Stimulated activated CD8-positive, alpha-beta memory T cell treated with anti-CD3 and anti-CD28 coated beads, Interleukin-2, amount 100 ng/mL, for 1 hour (primary cell): ENCODE results near the gene DPF3.

Experiments
- DNase-seq, 2 donors: peaks; one replicate each; pipeline ENCODE4 v3.0.0-alpha.2; 2020; ENCODE audit warnings: low read depth in 2 of 2

Gene DPF3

GRCh38 chr14:72616811-72617210 lies 277.1 kb downstream of the DPF3 start:
- no peak for DNase-seq

GRCh38 chr14:72616294-72616693 lies 277.6 kb downstream of the DPF3 start:
- no peak for DNase-seq

GRCh38 chr14:72615451-72616121 lies 278.3 kb downstream of the DPF3 start:
- DNase-seq = no peak

- DNase-seq = no peak
These were observed 278.9 kb downstream of the DPF3 start for GRCh38 chr14:72614891-72615415.

DNA sequence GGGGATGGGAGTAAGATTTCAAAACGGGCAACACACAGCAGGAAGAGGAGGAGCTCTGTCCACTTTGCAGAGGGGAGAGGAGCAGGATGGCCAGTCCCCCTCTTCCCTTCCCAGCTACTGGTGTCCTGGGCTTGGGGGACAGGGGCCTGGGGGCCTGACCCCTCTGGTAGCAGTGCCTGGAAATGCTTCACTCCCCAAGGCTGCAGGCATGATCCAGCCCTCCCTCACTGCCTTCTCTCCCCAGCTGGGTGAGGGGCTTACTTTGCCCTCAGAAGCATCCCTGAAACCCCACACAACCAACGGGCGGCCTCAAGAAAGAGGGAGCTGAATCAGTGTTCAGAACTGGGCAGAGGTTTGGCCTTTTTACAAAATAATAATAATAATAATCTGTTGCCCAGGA lies 279.5 kb downstream of the DPF3 start:
- no peak for DNase-seq

DNA sequence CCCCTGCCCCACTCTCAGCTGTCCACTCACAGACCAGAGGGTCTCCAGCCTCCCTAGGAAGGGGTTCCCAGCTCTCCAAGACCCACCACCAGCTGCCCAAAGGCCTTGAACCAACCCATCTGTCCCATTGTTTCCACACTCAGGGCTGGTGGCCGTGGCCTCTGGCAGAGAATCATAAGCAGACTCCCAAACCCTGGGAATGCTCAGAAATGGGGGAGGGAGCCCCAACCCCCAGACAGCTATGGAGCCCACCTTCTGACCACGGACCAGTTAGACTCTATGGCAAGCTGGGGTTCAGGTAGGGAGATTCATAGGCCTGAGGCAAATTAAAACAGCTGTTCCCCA lies 280.0 kb downstream of the DPF3 start:
- no peak for DNase-seq

- DNase-seq = no peak
These were observed 280.5 kb downstream of the DPF3 start for GRCh38 chr14:72613231-72613974.

DNA sequence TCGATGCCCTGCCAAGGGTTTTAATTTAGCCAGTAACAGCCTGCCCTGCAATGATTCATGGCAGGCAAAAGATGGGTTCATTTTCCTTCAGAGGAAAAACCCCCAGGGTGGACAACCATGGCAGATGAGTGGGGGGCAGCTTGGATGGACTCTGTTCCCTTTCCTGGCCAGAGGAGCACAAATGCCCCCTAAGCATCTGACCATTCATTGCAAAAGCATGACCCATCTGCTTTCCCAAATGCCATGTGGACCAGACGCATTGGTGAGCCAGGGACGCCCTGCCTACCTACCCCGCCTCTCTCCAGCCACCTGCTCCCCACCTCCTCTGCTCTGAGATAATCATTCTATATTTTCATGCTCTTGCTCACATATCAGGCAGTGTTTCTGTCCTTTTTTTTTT lies 281.9 kb downstream of the DPF3 start:
- no peak for DNase-seq

DNA sequence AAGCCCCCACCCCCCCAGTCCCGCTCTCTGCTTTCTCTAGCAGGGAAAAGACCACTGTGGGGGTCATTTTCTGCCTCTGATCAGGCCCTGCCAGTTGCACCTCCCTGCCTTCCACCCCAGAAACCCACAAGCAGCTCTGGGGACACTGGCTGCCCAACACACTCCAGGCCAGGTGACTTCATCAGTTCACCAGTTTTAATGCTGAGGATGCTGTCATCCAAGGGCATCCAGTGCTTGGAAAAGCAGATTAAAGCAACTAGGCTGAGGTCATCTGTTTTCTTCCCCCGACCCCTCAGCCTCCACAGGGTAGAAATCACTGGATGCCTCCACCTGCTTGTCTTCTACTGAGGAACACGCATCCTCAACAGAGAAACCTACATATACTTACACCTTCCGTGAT lies 282.4 kb downstream of the DPF3 start:
- no peak for DNase-seq

- no peak for DNase-seq
These were observed 283.1 kb downstream of the DPF3 start for GRCh38 chr14:72610831-72611200.

DNA sequence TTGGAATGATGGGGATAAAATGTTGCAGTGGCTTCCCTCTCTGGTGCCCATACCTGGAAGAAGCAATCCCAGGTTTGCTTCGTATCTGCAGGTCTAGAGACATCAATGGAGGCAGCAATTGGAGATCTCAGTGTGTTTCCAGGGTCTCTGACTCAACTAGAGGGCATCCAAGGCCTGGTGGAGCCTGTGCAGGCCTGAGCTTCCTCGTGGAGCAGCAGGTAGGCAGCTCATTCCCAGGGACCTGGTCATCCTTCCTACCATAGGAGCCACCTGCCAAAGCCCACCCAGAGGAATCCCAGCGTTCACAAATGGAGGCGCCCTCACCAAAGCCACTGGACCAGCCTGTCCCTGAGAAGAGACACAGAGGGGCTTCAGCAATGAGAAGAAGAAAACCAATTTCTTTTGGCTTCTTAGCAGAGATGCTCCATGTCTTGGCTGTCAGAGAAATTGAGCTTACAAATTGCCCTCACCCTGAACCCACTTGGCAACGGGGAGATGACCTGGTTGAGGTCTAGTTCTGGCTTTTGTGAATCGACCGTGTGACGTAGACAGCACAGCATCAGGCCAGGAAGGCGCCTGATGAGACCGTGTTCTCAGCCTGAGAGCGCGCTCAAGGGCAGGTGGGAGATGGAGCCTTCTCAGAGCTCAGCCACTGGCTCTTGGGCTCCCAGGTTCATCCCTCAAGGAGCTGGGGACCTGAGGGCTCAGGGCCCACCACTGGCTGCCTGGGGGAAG lies 283.6 kb downstream of the DPF3 start:
- no peak for DNase-seq

- no peak for DNase-seq
These were observed 284.5 kb downstream of the DPF3 start for GRCh38 chr14:72609205-72609916.

DNA sequence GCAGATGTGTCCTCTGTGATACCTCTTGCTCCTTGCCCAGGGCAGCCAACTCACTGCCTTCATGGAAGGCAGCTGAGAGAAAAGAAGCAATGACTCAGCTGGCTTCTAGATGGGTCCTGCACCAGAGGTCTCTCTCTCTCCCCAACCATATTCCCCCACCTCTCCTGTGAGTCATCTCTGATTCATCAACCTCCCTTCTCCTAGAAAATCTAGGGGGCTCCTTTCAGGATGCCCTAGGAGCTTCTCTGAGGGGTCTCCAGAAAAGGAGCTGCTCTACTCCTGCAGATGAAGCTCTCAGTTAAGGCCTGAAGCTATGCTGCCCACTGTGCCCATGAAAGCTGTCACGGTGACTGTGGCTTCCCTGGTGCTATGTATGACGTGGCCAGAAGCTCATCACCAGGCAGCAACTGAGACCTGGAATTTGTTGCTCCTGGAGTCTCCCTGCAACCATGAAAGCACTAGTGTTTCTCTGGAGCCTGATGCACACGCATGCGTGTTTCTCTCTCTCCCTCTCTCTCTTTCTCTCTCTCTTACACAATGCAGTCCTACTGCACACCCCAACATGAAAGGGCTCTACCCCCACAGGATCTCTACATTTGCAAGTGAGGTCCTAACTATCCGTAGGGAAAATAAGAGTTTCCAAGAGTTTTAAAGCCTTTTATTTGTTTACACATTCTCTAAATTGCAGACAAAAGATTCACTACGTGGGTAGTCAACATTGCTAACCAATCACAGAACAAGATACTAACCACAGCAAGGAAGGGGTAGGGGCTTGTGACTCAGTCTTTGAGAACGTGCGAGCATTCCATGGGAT lies 285.3 kb downstream of the DPF3 start:
- no peak for DNase-seq

DNA sequence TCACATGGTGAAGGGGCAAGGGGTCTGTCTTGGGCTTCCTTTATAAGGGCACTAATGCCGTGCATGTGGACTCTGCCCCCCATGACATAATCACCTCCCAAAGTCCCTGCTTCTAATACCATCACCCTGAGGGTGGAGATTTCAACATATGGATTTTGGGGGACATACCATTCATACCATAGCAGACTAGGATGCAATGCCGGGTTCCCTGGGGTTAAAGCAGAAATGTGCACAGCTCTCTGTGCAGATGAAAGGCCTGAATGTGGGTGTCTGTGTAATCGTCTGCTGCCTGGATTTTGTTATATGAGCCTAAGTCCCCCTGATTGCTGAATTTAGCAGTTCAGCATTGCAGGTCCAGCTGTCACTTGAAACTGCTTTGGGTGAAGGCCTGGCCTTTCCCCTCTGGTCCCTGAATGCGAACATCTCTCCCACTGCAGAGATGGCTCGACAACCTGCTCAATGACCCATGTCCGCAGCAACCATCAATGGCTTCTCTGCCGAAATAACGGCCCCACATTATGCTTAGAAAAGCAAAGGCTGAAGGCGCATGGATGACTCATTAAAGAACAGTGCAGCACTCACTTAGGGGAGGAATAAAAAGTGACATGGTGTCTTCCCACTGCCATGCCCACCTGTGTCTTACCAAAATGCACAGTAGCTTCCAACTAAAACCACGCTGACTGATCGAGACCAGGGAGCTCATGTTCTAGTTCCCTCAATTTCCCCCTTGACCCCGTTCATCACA lies 286.3 kb downstream of the DPF3 start:
- no peak for DNase-seq

- DNase-seq = no peak
These were observed 287.0 kb downstream of the DPF3 start for GRCh38 chr14:72606879-72607278.

GRCh38 chr14:72605921-72606220 lies 288.0 kb downstream of the DPF3 start:
- DNase-seq = no peak

DNA sequence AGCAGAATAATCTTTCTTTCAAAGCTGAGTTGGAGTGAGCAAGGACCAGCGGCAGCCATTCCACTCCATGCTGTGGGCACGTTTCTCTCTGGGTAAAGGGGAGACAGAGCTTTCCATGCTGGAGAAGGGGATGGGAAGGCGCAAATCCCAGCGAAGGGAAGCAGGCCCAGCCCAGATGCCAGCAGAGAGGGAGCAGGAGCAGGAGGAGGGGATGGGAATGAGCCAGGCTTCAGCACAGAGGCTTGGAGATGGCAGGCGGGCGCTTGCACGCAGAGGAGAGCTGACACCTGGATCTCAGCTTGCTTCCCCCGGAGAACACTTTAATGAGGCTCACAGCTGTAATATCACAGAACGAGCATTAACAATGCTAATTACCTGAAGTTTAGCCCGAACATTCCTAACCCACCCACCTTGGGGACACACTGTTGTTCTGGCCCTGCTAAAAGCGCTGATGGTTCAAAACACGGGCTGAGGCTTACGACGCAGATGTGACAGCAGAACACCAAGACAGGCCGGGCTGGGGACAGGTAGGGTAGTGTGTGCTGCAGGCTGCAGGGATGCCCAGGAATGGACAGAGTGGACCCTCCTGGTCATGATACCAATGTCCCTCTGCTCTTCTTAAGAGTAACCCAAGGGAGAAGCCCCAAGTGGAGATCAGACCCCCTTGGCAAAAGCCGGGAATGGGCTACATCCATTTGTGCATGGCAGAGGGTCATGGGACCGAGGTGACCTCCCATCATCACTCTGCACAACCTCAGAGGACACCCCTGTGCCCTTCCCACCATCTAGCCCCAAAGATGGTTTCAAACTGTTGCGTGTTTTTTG lies 288.6 kb downstream of the DPF3 start:
- no peak for DNase-seq

DNA sequence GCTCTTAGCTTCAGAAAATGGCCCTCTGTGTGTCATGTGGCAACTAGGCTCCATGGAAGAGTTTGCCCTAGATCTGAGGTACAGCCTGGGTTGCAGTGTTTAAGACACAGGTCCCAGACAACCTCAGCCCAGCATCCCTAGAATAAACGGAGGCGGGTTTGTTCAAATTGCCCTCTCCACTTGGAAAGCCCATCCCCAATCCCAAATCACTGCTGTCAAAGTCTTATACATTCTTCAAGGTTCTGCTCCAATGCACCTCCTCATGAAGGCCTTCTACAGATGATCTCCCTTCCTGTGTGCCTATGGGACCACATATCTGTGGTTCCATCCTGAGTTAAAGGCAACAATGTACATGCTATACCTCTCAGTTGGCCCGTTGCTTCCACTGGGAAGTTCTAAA lies 289.8 kb downstream of the DPF3 start:
- no peak for DNase-seq

DNA sequence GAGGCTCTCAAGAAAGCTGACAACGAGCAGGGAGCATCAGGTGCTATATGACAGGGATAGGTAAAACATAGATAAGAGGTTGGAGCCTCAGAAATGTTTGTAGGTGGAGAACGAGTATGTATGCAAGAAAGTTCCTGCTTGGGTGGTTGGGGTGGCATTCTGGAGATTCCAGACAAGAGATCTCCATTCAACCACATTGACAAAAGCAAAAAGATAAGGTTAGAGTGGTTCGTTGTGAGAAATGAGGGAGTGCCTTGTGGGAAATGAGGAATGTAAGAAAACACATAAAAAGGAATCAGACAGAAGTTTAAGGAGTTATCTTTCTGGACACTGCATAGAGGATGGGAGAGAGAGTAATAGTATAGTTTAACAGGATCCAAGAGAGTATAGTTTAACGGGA lies 290.3 kb downstream of the DPF3 start:
- no peak for DNase-seq
